ENCODE measurements around the gene PTPRD. TPM values are rescaled to one million over a fixed set of nuclear protein-coding genes. Genes with fewer than 3 reads are reported as not detected.

Gene PTPRD
- total RNA-seq, 1 donor from 2014 or later, result 1.8 TPM

DNA sequence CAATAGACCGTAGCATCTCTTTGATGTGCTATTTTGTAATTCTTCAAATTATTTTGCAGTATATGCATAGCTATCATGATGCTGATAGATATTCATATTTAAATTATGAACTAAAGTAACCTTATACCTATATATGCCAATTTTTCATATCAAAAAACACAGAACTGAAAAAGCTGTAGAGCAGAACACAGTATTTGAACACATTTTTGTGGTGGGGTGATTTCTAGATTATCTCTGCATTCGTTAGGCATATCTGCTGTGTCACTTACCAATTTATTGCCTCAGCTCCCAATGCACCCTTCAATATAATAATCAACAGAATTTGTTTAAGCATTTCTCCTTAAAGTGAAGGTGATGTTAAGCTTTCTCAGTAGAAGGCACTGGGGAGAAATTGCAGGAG lies 998.2 kb downstream of the PTPRD start:
- DNase-seq (ENCODE audit: low read depth in 2 of 2), result no peak

GRCh38 chr9:9612755-9613154 lies 1000.0 kb downstream of the PTPRD start:
- no peak for DNase-seq (ENCODE audit: low read depth in 2 of 2)

DNA sequence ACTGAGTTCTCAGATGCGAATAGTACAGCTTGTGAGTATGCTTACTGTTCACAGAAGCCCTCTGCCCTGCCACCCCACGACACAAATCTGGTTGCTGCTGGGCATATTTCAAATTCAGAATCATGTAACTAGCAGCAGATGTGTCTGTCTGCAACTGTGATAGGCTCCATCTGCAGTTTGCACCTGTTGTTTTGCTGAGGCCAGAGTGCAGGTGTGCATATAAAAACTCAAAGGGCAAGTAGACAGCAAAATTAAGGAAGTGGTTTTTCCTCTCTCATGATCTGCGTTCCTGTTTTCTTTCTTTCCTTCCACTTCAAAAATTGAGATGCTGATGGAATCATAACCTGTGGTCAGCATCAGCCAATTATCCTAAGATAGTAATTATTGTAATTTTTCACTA lies 1000.5 kb downstream of the PTPRD start:
- no peak for DNase-seq (ENCODE audit: low read depth in 2 of 2)

GRCh38 chr9:9605681-9606080 lies 1007.1 kb downstream of the PTPRD start:
- no peak for DNase-seq (ENCODE audit: low read depth in 2 of 2)

GRCh38 chr9:9603345-9603744 lies 1009.5 kb downstream of the PTPRD start:
- DNase-seq (ENCODE audit: low read depth in 2 of 2), result no peak

- no peak for DNase-seq (ENCODE audit: low read depth in 2 of 2)
These were observed 1014.1 kb downstream of the PTPRD start for GRCh38 chr9:9598723-9599122.

DNA sequence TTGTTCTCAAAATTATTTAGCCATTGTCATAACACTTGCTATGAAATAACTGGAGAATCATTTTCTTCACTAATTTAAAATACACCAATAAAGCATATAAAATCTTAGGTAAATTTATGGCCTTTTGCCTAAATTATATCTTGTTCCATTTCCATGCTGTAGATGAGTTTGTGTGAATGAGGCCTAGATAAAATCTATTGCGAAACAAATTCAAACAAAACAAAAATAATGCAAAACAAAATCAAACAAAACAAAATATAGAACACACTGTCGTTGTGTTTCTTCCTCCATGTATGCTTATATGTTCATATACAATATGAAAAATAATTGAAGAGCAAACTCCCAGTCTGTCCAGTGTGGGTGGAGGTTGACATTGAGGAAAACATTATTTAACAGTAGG lies 1020.7 kb downstream of the PTPRD start:
- no peak for DNase-seq (ENCODE audit: low read depth in 2 of 2)

- no peak for DNase-seq (ENCODE audit: low read depth in 2 of 2)
These were observed 1026.9 kb downstream of the PTPRD start for GRCh38 chr9:9585920-9586319.

DNA sequence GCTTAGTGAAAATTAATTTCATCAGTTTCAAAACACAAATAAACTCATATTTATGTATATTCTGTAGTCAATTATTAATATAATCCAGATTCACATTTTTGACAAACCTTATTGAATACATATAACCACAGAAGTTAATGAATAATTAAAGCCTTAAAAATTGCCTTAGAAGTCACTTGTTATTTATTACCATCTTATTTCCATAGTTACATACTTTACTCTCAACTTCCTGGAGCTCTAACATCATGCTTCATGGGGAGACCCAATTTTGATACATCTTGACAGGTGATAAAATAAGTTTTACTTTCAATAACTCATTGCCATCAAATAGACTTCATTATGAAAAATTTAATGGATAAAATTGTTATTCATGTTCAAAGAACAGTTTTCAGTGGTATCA lies 1038.7 kb downstream of the PTPRD start:
- no peak for DNase-seq (ENCODE audit: low read depth in 2 of 2)

DNA sequence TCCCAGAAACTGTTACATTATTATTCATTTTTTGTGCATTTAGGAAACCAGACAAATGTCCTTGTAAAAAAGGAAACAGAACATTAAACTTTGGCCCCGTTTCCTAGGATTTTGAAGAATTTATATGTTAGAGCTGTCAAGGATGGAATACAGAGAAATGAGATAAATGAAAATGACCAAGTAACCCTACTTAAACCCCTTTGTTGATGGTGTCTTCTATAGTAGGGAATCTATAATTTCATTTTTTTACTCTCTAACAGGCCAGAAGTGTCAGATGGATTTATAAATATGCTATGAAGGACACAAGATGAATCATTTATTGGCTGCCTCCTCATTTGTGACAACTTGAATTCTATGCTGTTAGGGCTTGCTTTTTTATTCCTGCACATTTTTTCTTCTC lies 1047.1 kb downstream of the PTPRD start:
- DNase-seq (ENCODE audit: low read depth in 2 of 2), result no peak

GRCh38 chr9:9563817-9564216 lies 1049.0 kb downstream of the PTPRD start:
- DNase-seq (ENCODE audit: low read depth in 2 of 2), result no peak

DNA sequence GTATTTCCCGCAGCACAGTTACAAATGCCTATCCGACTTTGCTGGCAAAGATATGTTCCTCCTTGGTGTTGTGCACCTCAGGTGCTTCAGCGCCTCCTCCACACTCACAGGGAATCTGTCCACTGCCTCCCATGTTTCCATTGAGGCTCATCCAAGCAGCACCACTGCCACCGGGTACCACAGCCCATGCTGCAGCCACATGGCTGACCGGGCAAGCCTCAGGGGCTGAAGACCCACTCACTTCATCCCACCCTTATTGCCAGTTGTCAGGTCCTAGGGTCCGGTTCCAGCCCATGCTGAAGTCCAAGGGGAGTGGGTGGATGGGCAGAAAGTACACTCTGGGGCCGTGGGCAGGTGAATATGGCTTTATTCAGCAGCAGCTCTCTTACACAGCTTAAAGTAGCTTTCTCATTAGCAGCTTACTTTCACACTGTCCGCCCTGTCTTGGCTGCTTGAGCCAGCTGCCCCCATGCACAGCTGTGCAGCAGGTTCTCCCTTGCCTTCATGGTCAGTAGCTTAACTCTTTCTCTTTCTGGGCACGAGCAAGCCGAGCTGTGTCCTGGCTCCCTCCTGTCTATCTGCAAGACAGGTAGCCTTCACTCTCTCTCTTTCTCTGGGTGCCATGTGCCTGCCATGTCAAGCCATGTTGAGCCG lies 1052.3 kb downstream of the PTPRD start:
- DNase-seq (ENCODE audit: low read depth in 2 of 2), result no peak

DNA sequence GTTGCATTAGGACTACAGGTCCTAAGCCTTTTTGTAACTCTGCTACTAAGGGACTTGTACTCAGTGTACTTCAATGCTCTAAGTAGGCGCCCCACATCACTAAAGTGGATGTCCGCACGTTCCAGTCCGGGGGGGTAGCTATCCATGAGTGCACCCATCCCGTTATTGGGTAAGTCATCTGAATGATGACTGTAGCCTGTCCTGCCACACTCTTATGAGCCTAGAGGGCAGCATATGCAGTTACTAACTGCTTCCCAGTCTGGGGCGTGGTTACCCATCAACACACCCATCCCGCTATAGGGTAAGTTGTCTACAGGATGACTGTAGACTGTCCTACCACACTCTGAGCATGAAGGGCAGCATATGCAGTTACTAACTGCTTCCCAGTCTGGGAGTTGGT lies 1053.9 kb downstream of the PTPRD start:
- DNase-seq (ENCODE audit: low read depth in 2 of 2), result no peak

DNA sequence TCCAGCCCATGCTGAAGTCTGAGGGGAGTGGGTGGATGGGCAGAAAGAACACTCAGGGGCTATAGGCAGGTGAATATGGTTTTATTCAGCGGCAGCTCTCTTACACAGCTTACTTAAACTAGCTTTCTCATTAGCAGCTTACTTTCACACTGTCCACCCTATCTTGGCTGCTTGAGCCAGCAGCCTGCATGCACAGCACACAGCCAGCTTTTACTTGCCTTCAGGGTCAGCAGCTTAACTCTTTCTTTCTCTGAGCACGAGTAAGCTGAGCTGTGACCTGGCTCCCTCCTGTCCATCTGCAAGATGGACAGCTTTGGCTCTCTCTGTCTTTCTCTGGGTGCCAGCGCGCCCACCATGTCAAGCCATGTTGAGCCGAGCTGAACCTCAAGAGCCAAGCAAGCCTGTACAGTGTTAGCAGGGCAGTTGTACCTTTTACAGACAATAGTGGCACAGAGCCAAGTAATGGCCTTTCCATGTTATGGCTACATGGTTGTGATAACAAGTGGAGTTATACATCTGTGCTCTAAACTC lies 1054.9 kb downstream of the PTPRD start:
- no peak for DNase-seq (ENCODE audit: low read depth in 2 of 2)

GRCh38 chr9:9556865-9557803 lies 1055.7 kb downstream of the PTPRD start:
- no peak for DNase-seq (ENCODE audit: low read depth in 2 of 2)

DNA sequence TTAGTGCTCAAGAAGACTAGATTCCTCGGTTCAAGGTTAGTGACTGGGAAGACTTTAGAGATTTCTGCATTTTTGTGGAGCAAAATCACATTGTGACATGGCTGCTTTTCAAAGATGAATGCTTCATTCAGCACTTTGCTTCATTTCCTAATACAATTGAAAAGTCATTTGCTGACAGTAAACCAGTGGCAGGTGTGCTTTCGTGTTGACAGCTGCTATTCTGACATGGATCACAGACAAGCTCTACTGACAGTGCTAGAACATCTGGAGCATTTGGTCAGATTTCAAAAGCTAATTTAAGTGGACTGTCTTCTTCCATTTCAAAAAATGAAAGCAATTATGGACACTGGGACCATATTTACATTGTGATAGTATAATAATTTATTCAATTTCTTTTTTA lies 1060.1 kb downstream of the PTPRD start:
- no peak for DNase-seq (ENCODE audit: low read depth in 2 of 2)

- DNase-seq (ENCODE audit: low read depth in 2 of 2), result no peak
These were observed 1074.0 kb downstream of the PTPRD start for GRCh38 chr9:9538766-9539165.

GRCh38 chr9:9538356-9538755 lies 1074.4 kb downstream of the PTPRD start:
- no peak for DNase-seq (ENCODE audit: low read depth in 2 of 2)

GRCh38 chr9:9536523-9536922 lies 1076.3 kb downstream of the PTPRD start:
- DNase-seq (ENCODE audit: low read depth in 2 of 2), result no peak

DNA sequence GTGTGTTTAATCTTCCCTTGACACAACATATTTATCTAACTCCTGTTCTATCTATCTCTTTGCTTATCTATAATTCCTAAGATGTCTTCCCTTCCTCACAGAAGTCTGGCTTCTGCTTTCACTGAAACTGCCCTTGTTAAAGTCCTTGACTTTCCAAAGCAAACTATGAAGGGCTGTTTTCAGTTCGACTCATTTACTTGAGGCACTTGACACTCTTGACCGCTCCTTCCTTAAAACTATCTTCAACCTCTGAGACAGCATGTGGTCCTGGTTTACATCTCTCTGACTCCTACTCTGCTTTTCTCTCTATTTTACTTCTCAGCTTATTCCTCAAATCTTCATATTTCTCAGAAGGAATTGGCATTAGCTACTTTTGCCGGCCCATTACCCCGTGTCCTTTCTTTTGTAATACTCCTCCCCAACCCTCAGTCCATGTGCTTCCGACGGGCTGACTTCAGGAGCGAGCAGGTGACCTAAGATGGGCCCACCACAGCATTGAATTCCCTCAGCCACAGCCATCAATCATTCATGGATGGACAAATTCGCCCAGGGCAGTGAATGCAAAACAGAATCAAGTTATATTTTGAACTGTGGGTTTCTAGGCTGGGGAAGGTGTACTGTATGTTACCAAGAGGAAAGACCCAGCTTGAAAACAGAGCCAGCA lies 1089.2 kb downstream of the PTPRD start:
- no peak for DNase-seq (ENCODE audit: low read depth in 2 of 2)

DNA sequence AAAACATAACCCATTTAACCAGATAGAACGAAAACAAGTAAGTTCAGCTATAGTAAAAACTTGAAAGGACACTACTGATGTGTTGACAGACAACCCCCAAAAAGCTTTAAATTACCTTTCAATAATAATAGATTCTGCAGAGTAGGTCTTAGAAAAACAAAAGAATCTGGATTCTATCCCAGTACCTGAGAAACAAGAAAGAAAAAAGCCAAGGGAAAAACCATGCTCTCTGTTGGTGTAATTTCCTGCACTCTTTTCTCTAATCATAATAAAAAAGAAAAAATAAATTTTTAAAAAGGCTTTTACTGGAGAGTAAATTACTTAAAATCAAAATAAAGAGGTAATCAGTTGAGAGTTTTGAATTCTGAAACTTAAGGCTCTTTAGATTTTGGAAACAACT lies 1090.4 kb downstream of the PTPRD start:
- no peak for DNase-seq (ENCODE audit: low read depth in 2 of 2)

All from dermis microvascular lymphatic vessel endothelial cell (primary cell).